SW 1271 (cell line): ENCODE results near the gene TRERF1.

ENCODE experiments used
- DNase-seq, 2 experiments: peaks; one replicate each; lab custom pipeline; 2025; lab: John Stamatoyannopoulos, UW

TRERF1 gene

GRCh38 chr6:42301986-42302385, 149.7 kb downstream of the TRERF1 start:
- no peak for DNase-seq

- no peak for DNase-seq
These were observed 151.0 kb downstream of the TRERF1 start for GRCh38 chr6:42300701-42301100.

- no peak for DNase-seq
These were observed 151.5 kb downstream of the TRERF1 start for GRCh38 chr6:42300185-42300584.

- no peak for DNase-seq
These were observed 154.1 kb downstream of the TRERF1 start for GRCh38 chr6:42297661-42298060.

GRCh38 chr6:42296614-42297013, 155.1 kb downstream of the TRERF1 start:
- DNase-seq: no peak

- DNase-seq: no peak
These were observed 156.0 kb downstream of the TRERF1 start for GRCh38 chr6:42295677-42296076.

GRCh38 chr6:42295181-42295580, 156.5 kb downstream of the TRERF1 start:
- DNase-seq: no peak

- peak in 1 of 2 experiments; percentile 52 for DNase-seq
These were observed 157.0 kb downstream of the TRERF1 start for GRCh38 chr6:42294759-42295158.

- DNase-seq: no peak
These were observed 158.2 kb downstream of the TRERF1 start for GRCh38 chr6:42293386-42293977.

GRCh38 chr6:42292004-42292740, 159.6 kb downstream of the TRERF1 start:
- peak in 1 of 2 experiments; percentile 21 for DNase-seq

- no peak for DNase-seq
These were observed 164.0 kb downstream of the TRERF1 start for GRCh38 chr6:42287756-42288155.

GRCh38 chr6:42281570-42281969, 170.2 kb downstream of the TRERF1 start:
- DNase-seq: no peak

- DNase-seq: no peak
These were observed 170.7 kb downstream of the TRERF1 start for GRCh38 chr6:42280966-42281533.

GRCh38 chr6:42279966-42280629, 171.6 kb downstream of the TRERF1 start:
- DNase-seq: no peak

GRCh38 chr6:42279144-42279781, 172.5 kb downstream of the TRERF1 start:
- DNase-seq: no peak

GRCh38 chr6:42278131-42278853, 173.4 kb downstream of the TRERF1 start:
- no peak for DNase-seq

- no peak for DNase-seq
These were observed 175.5 kb downstream of the TRERF1 start for GRCh38 chr6:42276034-42276890.

- DNase-seq: no peak
These were observed 176.2 kb downstream of the TRERF1 start for GRCh38 chr6:42275376-42276033.

- no peak for DNase-seq
These were observed 176.8 kb downstream of the TRERF1 start for GRCh38 chr6:42274898-42275297.
